BJ (cell line): ENCODE results near the gene PDE7B. TPM values are rescaled to one million over a fixed set of nuclear protein-coding genes. Genes with fewer than 3 reads are reported as not detected.
A peak's percentile ranks its signal among the peaks of the same experiment; 100 is the strongest.

Experiments used
- CTCF ChIA-PET: fragments of 350-600 bp; formaldehyde crosslinking; extraction: SDS; loops from one replicate; lab custom pipeline; 2021; ENCODE audit warnings: antibody characterized with exemption, inconsistent platforms; lab: Yijun Ruan, JAX
- POLR2A ChIA-PET: fragments of 300-600 bp; sonication (Branson Sonifier 250); formaldehyde crosslinking; extraction: SDS; loops from one replicate; lab custom pipeline; 2021; ENCODE audit warnings: antibody characterized with exemption; lab: Charles Lee
- DNase-seq: peaks from one replicate; pipeline ENCODE4 v3.0.0-alpha.2; 2011; ENCODE audit warnings: low read depth
- H3K27me3 ChIP-seq: 2 replicates; pipeline ENCODE4 v1.6.0; 2011; ENCODE audit warnings: low read length; ENCODE audit not compliant: control insufficient read depth, insufficient read depth
- H3K36me3 ChIP-seq: 2 replicates; pipeline ENCODE4 v1.5.1; 2011; ENCODE audit warnings: low read length; ENCODE audit not compliant: control insufficient read depth, insufficient read depth
- H3K4me3 ChIP-seq: 2 replicates; pipeline ENCODE4 v1.5.1; 2011; ENCODE audit warnings: low read depth, mild to moderate bottlenecking, control low read depth, low read length
- polyA plus RNA-seq: library from polyadenylated mRNA; depleted of rRNA; stranded (reverse); fragments of >200 nt; gene quantifications from 2 replicates; pipeline ENCODE4 v1.2.3, GENCODE V29; 2011
- TF ChIP-seq, protein P1 (sequence below): IDR thresholded peaks from 2 replicates; pipeline ENCODE4 v1.5.1; 2011; ENCODE audit warnings: low read depth, mild to moderate bottlenecking, control low read depth, inconsistent platforms, low read length, moderate library complexity; ENCODE audit not compliant: insufficient read depth

Gene PDE7B
- polyA plus RNA-seq, 1 experiment: 2.7 TPM

DNA sequence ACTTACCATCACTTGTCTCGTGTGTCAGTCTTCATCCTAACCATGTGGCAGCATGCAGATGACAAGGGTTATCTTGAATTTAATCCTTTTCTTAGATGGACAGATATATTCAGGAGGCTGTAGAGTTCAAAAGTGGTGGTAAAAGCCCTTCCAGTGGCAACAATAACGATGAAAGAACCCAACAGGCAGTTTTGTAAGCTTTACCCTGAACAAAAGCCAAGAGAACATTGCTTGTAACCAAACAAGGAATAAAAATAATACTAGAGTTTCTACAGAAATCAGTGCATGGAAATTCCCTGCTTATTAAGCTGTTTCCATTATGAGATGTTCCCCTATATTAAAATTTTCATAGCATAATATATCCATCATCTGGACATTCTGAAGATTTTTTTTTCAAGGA is 69.7 kb downstream of the PDE7B start:
- DNase-seq: no peak
- TF ChIP-seq, protein P1, sequence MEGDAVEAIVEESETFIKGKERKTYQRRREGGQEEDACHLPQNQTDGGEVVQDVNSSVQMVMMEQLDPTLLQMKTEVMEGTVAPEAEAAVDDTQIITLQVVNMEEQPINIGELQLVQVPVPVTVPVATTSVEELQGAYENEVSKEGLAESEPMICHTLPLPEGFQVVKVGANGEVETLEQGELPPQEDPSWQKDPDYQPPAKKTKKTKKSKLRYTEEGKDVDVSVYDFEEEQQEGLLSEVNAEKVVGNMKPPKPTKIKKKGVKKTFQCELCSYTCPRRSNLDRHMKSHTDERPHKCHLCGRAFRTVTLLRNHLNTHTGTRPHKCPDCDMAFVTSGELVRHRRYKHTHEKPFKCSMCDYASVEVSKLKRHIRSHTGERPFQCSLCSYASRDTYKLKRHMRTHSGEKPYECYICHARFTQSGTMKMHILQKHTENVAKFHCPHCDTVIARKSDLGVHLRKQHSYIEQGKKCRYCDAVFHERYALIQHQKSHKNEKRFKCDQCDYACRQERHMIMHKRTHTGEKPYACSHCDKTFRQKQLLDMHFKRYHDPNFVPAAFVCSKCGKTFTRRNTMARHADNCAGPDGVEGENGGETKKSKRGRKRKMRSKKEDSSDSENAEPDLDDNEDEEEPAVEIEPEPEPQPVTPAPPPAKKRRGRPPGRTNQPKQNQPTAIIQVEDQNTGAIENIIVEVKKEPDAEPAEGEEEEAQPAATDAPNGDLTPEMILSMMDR: no peak
- H3K27me3 ChIP-seq: no peaks in the 10 kb centered on the region
- CTCF ChIA-PET: interaction anchor here (1.4 to 1.5 kb wide), 2 partner anchors 11 to 15 kb away, joined by 3 to 6 read pairs; no protein-coding TSS in a partner anchor
- POLR2A ChIA-PET: no interaction called here
- H3K36me3 ChIP-seq: no peaks in the 10 kb centered on the region
- H3K4me3 ChIP-seq: no peak overlapping the region

DNA sequence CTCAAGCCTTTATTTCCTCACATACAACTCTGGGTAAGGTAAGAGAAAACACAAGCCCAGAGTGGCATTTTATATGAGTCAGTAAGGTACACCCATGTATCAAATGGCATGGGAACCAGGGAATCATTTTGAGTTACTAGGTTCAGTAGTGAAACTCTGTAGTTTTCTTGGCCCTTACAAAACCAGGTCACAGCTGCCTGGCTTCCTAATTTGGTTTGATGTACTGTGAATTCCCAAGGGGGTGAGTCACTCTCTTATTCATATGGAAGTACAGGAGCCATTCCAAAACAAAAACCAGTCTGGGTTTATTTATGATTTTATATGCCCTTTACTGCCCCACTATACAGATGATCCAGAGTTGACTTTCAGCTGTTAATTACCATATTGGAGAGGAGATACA is 70.7 kb downstream of the PDE7B start:
- Histone ChIP-seq H3K36me3 (no peaks in the 10 kb centered on the region), H3K4me3 (no peak overlapping the region), H3K27me3 (no peaks in the 10 kb centered on the region)
- ChIA-PET POLR2A (no interaction called here), CTCF (interaction anchor here (1.4 kb wide), 1 partner anchor 14 kb away, joined by 3 read pairs; no protein-coding TSS in a partner anchor)
- TF ChIP-seq, protein P1: no peak
- DNase-seq: peak; percentile 86

DNA sequence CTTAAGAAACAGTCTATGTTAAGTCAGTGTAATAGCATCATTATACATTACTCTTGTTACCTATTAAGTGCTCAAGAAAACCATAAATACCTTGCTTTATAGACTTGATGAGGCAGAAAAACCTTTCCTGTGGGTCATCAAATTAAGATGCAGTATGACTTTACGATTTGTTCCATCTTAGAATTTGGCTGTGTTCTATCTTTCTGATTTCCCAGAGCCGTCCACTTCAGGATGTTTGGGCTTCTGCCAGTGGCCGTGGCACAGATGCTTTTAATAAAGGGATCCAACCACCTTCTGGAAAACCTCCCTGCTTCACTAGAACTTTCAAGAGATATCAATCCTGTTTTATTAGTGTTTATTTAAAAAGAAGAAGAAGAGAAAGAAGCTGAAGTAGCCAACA is 71.2 kb downstream of the PDE7B start:
- TF ChIP-seq, protein P1: no peak
- DNase-seq: peak; percentile 94
- ChIA-PET CTCF (interaction anchor here (1.4 kb wide), 1 partner anchor 13 kb away, joined by 4 read pairs; no protein-coding TSS in a partner anchor), POLR2A (no interaction called here)
- no peak overlapping the region for H3K4me3 ChIP-seq
- H3K27me3 ChIP-seq: no peaks in the 10 kb centered on the region
- H3K36me3 ChIP-seq: no peaks in the 10 kb centered on the region

DNA sequence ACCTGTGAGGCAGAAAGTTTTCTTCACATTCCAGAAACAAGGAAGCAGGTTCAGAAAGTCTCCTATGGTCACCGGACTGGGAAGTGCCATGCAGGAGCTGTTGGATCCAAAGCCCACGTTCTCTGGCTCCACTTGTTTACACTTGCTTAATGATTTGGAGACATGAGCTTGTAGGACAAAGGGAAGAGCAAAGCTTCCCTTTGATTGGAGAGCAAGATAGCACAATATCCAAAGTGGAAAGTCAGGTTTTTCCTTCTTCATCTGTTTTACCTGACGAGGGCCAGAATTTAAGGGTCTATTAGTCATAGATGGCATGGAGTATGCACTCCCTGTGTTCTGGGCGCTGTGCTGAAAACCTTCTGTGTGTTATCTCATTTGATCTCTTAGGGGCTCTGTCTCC is 81.2 kb downstream of the PDE7B start:
- POLR2A ChIA-PET: no interaction called here
- CTCF ChIA-PET: interaction anchor here (0.5 kb wide), 1 partner anchor 308 kb away, joined by 3 read pairs; no protein-coding TSS in a partner anchor
- TF ChIP-seq, protein P1: no peak
- Histone ChIP-seq H3K4me3 (no peak overlapping the region), H3K36me3 (no peaks in the 10 kb centered on the region), H3K27me3 (no peaks in the 10 kb centered on the region)
- DNase-seq: no peak

DNA sequence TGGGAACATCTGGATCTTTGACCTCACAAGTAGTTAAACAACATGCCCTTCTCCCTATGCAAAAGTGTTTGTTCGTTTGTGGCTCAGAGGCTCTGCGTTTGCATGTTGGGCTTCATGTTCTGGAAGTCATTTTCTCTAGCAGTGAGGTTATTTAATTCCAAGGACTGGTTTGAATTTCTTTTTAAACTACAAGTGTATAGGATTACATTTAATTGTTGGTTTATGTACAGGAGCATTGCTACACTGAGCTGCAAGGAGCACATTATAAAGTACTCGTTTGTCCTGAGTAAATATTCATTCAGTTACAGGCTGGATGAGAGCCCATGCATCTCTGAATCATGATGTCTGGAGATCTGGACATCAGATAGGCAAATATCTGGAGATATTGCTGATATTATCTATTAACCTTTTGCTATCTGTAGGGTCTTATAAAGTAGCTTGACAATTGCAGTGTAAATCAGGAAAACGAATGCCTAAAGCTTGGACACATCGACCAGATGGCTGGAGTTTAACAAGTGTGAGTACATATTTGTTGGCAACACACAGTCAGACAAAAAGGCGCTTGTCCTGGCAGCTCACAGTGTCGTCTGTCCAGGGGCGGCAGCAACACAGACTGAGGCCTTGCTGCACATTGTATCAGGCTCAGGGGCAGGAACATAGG is 84.6 kb downstream of the PDE7B start:
- TF ChIP-seq, protein P1: no peak
- peak; percentile 57 for DNase-seq
- Histone ChIP-seq H3K27me3 (no peaks in the 10 kb centered on the region), H3K4me3 (no peak overlapping the region), H3K36me3 (no peaks in the 10 kb centered on the region)
- POLR2A ChIA-PET: no interaction called here
- CTCF ChIA-PET: interaction anchor here (0.7 to 1.2 kb wide), 4 partner anchors 13 to 29 kb away, joined by 3 to 4 read pairs (median 3); no protein-coding TSS in a partner anchor
